Colonic mucosa (tissue), 4 donors: Measurements from ENCODE around the gene EXD2. TPM values are rescaled to one million over a fixed set of nuclear protein-coding genes. Genes with fewer than 3 reads are reported as not detected.
"Not testable (repeated sequence)": the region's sequence is repeated elsewhere in the genome, so short reads cannot be mapped to it uniquely, and the experiment has no call there.

Source experiments
- DNase-seq: peaks from one replicate; pipeline ENCODE4 v3.0.0-alpha.2; 2020
- H3K27ac ChIP-seq: fragments of 200-600 bp; one replicate; pipeline ENCODE4 v1.8.0; 2021
- H3K27me3 ChIP-seq: fragments of 200-600 bp; one replicate; pipeline ENCODE4 v1.8.0; 2021
- H3K36me3 ChIP-seq: fragments of 200-600 bp; one replicate; pipeline ENCODE4 v1.8.0; 2021
- H3K4me1 ChIP-seq: fragments of 200-600 bp; one replicate; pipeline ENCODE4 v1.8.0; 2021; ENCODE audit warnings: mild to moderate bottlenecking
- H3K4me3 ChIP-seq: fragments of 200-600 bp; one replicate; pipeline ENCODE4 v1.8.0; 2021
- H3K9ac ChIP-seq, 2 donors: one replicate each; pipeline ENCODE4 v1.7.0; 2013; ENCODE audit warnings: control low read depth in 2 of 2, low read depth in 2 of 2, low read length in 2 of 2
- H3K9me3 ChIP-seq: fragments of 200-600 bp; one replicate; pipeline ENCODE4 v1.8.0; 2021
- CTCF ChIP-seq: fragments of 200-600 bp; IDR thresholded peaks from one replicate; pipeline ENCODE4 v1.8.0; 2022; ENCODE audit warnings: antibody characterized with exemption, mild to moderate bottlenecking
- intact Hi-C: fragments of 100-400 bp; cut with DNase I; formaldehyde crosslinking; loops from one replicate; pipeline ENCODE4 v1.14.1; 2022
- total RNA-seq, 2 donors: library from RNA; stranded (reverse); fragmentation: NEBNext Ultra II Directional in 1 of 2; extraction: Animal tissue kit (Norgen Biotek cat#: 25700) in 1 of 2; gene quantifications; one replicate each; pipeline ENCODE4 v1.2.1, GENCODE V29; 2021
- donor health status: healthy.
- donor health status: DM: no; HTN: no; CAD: no.
- donor health status: DM: no; HTN: no; CAD: no.

Gene EXD2
- total RNA-seq, 2 donors from 2014 or later: 21.9 to 24.2 TPM

DNA sequence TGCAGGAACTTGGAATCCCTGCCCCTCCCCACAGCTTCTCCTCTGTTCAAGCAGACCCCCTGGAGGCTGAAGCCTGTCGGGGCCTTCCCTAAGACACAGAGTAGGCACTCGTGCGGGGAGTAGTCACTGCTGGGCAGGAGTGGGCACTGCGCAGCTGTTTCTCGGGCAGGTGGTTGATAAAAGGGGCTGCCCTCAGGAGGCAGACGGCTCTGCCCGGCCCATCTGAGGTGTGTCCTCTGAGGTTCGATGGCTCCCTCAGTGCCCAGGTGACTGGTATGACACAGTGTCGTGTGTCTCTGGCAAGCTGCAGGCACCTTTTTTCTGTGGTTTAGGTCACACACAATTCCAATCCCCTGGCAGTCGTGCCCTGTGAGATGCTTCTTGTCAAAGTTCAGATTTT lies 78.8 kb downstream of the EXD2 start:
- H3K27ac ChIP-seq: no peak overlapping the region
- no peaks in the 10 kb centered on the region for H3K4me1 ChIP-seq
- H3K9me3 ChIP-seq: no peaks in the 10 kb centered on the region
- no peaks in the 10 kb centered on the region for H3K36me3 ChIP-seq
- H3K4me3 ChIP-seq: no peak overlapping the region
- DNase-seq: no peak
- intact Hi-C loops: no loop called here
- TF ChIP-seq CTCF: no peak
- no peak overlapping the region for H3K9ac ChIP-seq
- H3K27me3 ChIP-seq: no peaks in the 10 kb centered on the region

DNA sequence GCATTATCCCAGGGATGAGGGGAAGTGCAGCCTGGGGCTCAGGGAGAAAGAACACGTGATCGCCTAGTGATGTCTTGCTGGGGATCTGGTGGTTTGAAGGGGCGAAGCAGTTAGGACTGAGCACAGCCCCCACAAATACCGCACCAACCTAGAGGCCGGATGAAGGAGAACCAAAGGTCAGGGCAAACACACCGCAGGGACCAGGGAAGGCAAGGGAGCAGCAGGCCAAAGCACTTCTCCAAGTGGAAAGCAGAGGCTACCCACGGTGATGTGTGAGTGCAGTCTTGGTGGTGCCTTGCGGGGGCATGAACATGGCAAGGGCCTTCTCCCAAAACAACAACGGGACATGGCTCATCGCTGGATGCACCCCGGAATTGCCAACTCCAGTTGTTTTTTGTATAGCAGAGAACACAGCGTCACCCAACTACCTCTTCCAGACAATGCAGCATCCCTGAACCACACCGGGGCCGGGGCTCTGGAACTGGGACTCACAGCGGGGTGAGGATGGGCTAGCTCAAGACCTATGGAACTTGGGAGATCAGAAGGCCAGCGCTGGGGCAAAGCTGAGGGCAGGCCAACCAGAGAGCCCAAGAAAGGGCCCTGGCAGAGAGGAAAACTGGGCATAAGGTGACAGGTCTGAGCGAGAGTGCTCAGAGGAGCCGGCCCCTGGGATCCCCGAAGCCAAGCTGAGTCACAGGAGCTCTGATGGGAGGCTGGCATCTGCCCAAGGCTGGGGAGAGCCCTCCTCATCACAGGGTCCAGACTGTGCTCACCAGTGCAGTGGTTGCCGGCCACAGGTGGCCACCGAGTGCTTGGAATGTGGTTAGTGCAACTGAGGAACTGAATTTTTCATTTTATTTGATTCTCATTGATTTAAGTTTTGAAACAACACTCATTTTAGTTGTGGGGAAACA lies 79.8 kb downstream of the EXD2 start:
- Histone ChIP-seq H3K4me1 (no peaks in the 10 kb centered on the region), H3K4me3 (no peak overlapping the region), H3K27me3 (no peaks in the 10 kb centered on the region), H3K27ac (no peak overlapping the region), H3K36me3 (no peaks in the 10 kb centered on the region), H3K9ac (no peak overlapping the region), H3K9me3 (no peaks in the 10 kb centered on the region)
- TF ChIP-seq CTCF: no peak
- DNase-seq: no peak
- intact Hi-C loops: no loop called here

- no peak for DNase-seq
- H3K4me3 ChIP-seq: no peak overlapping the region
- H3K9me3 ChIP-seq: no peaks in the 10 kb centered on the region
- H3K27ac ChIP-seq: no peak overlapping the region
- intact Hi-C loops: no loop called here
- H3K36me3 ChIP-seq: no peaks in the 10 kb centered on the region
- H3K27me3 ChIP-seq: no peaks in the 10 kb centered on the region
- no peaks in the 10 kb centered on the region for H3K4me1 ChIP-seq
- no peak overlapping the region for H3K9ac ChIP-seq
- no peak for TF ChIP-seq CTCF
Measured at GRCh38 chr14:69274321-69274720, 83.0 kb downstream of the EXD2 start.

DNA sequence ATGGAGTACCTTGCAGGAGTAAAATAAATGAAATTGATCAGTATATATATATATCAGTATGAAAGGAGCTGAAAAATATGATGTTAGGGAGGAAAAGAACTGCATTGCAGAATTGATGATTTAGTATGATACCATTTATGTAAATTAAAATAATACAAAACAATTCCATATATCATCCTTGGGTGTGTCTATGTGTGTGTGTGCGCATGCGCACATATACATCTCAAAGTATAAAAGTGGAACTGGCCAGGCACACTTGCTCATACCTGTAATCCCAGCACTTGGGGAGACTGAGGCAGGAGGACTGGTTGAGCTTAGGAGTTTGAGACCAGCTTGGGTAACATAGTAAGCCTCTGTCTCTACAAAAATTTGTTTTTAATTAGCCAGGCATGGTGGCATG lies 84.0 kb downstream of the EXD2 start:
- no peak for DNase-seq
- H3K9ac ChIP-seq: no peak overlapping the region
- no peak overlapping the region for H3K27ac ChIP-seq
- no peaks in the 10 kb centered on the region for H3K36me3 ChIP-seq
- no peaks in the 10 kb centered on the region for H3K4me1 ChIP-seq
- no peak for TF ChIP-seq CTCF
- H3K4me3 ChIP-seq: no peak overlapping the region
- H3K27me3 ChIP-seq: no peaks in the 10 kb centered on the region
- intact Hi-C loops: no loop called here
- H3K9me3 ChIP-seq: no peaks in the 10 kb centered on the region

DNA sequence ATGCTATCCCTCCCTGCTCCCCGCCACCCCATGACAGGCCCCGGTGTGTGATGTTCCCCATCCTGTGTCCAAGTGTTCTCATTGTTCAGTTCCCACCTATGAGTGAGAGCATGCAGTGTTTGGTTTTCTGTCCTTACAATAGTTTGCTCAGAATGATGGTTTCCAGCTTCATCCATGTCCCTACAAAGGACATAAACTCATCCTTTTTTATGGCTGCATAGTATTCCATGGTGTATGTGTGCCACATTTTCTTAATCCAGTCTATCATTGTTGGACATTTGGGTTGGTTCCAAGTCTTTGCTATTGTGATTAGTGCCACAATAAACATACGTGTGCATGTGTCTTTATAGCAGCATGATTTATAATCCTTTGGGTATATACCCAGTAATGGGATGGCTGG lies 86.1 kb downstream of the EXD2 start:
- H3K36me3 ChIP-seq, H3K4me3 ChIP-seq, intact Hi-C loops, H3K27me3 ChIP-seq, H3K9me3 ChIP-seq, H3K9ac ChIP-seq, H3K4me1 ChIP-seq, H3K27ac ChIP-seq, DNase-seq: not testable (repeated sequence)

DNA sequence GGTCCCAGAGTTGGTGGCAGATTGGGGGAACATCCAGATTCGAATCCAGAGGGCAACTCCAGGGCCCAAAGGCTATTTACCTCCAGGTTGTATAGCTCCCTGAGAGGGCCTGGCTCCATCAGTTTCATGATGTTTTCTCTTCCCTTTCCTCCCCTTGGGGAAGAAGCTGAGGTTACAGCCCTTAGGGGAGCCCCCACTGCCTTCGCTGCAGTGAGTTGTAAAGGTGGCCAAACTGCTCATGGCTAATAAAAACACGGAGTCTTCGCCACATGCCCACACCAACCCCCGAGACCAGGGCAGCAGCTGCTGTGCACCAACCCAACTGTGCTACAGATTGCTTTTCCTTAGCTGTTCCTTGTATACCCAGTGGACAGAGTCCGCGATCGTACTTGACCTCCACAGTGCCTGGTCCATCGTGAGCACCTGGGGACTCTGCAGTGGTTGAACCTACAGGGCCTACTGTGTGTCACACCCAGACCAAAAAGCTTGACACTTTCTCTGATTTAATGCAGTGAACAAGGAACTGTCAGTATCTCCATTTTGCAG lies 89.5 kb downstream of the EXD2 start:
- no peak overlapping the region for H3K4me3 ChIP-seq
- DNase-seq: no peak
- no peaks in the 10 kb centered on the region for H3K9me3 ChIP-seq
- no peak for TF ChIP-seq CTCF
- intact Hi-C loops: no loop called here
- H3K27ac ChIP-seq: no peak overlapping the region
- no peak overlapping the region for H3K9ac ChIP-seq
- H3K27me3 ChIP-seq: no peaks in the 10 kb centered on the region
- no peaks in the 10 kb centered on the region for H3K36me3 ChIP-seq
- H3K4me1 ChIP-seq: no peaks in the 10 kb centered on the region
